NOMO-1 (cell line): ENCODE results near the gene GATA5.

Experiments
- DNase-seq, 2 experiments: peaks; one replicate each; lab custom pipeline; 2025; ENCODE audit not compliant: unreplicated experiment in 2 of 2; lab: John Stamatoyannopoulos, UW

The GATA5 gene

DNA sequence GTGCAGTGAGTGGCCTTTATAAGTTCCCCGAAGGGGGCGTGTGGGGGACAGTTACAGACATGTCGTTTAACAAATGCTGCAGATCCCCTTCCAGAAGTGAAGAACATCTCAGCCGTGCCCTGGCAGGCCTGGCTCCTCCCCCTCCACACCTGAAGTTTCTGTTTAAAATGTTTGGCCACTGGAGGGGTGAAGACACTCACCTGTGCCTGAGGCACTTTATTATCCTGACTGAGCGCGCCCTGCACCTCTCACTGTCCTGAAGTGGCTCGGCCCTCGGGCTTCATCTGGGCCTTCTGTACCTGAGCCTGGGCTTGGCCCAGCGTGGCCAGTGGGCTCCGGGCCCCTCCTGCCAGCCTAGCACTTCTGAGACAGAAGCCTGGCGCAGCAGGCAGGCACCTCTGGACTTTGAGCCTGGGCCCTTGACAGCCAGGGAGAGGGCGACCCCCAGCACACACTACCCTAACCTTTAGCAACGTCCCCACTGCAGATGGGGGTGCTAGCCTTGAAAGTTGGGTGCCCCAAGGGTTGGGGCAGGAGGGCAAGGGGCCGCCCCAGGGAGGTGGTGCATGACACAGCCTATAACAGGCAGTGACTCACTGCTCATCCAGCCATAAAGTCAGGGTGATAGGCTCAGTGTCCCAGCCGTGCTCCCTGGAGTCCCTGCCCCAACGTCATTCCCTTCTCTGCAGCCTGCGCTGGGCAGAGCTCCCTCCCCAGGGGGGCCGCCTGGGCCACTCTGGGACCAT, 13.6 kb upstream of the GATA5 start:
- DNase-seq, result no peak

DNA sequence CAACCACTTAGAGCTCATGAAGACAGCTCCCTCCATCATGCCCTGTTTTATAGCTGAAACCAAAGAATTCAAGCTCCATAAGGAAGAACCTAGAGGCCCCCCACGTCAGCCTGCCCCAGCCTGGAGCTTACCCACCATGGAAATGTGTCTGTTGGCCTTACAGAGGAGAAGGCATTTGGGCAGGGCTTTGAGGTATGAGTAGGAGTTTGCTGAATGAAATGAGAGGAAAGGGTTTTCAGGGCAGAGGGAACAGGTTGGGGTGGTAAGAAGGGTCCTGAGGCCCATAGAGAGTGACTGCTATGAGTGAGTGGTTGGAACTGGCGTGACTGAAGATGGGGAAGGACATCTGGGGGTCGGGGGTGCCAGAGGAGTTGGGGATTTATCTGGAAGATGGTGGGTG, 12.7 kb upstream of the GATA5 start:
- DNase-seq, result no peak

DNA sequence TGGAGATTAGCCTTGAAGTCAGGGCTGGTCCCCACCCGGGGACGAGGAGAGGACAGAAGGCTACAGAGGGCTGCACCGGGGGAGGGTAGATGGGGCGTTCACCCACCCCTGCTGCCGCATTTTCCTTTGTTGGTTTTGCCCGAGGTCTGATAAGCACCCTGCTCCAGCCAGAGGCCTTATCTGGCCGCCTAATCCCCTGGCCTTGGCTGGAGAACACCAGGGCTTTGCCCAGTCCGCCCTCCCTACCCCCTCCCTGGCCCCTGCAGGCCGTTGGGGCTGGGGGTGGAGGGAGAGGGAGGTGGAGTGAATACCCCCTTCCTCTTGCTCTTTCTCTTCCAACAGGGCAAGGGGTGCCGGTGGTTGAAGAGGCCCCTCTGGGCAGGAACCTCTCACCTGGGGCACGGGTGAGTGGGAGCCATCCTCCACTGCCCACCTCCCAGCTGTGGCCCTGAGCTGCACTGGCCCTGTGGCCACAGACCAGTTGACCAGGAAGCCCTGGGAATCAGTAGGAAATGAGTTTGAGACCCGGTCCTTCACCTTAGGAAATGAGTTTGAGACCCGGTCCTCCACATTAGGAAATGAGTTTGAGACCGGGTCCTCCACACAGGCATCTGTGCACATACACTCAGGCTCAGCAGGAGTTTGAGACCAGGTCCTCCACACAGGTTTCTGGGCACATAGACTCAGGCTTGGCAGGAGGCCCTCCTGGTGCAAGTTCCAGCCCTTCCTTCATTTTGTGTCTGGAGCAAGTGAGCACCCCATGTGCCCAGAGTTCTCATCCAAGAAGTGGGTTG, 12.0 kb upstream of the GATA5 start:
- no peak for DNase-seq

DNA sequence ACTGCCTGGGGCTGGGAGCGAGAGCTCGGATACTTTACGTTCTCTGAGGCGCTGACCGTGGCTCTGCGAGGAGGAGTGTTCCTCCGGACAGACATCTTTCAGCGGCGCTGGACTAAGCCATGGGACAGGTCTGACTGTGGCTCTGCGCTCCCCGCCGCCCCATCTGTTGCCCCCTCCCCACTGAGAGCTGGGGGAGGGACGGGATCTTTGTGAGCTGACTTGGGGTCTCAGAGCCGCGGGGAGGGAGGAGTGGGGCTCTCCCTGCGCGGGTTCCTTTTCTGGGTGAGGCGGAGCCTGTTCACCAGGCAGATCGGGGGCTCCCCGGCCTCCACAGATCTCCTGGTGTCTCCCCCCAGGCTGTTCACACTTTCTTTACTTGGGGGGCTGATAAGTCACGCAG, 11.3 kb upstream of the GATA5 start:
- no peak for DNase-seq

DNA sequence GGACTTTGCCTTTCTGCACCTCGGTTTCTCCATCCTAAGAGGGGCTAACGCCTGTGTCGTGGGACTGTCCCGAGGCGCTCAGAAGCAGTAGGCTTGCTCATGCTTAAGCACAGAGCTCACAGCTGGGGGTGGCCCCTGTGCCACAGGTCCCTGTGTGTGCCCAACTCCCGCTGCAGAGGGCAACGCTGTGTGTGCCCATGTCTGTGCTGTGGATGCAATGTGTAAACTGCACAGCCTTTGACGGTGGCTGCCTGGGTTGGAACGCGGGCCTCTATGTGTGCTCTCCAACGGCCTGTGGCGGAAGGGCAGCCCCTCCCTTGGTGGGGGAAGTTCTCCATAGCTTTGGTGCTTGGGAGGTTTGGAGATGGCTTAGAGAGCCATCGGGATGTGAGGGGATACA, 10.7 kb upstream of the GATA5 start:
- no peak for DNase-seq

DNA sequence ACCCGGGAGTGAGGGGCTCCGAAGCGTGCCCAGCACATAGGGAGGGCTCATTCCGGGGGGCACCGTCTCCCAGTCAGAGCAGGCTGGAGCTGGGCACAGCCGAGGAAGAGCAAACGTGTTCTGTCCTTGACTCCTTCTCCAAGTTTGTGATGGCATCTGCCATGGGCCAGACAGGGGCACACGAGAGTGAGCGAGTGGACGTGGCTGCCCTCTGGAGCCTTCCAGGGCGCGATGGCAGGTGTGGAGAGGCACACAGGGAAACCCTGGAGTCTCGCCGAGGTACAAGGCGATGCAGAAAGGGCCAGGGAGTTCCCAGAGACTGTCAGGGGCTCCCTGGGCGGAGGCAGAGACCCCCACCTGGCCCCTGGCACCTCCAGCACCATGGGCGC, 9.9 kb upstream of the GATA5 start:
- no peak for DNase-seq

DNA sequence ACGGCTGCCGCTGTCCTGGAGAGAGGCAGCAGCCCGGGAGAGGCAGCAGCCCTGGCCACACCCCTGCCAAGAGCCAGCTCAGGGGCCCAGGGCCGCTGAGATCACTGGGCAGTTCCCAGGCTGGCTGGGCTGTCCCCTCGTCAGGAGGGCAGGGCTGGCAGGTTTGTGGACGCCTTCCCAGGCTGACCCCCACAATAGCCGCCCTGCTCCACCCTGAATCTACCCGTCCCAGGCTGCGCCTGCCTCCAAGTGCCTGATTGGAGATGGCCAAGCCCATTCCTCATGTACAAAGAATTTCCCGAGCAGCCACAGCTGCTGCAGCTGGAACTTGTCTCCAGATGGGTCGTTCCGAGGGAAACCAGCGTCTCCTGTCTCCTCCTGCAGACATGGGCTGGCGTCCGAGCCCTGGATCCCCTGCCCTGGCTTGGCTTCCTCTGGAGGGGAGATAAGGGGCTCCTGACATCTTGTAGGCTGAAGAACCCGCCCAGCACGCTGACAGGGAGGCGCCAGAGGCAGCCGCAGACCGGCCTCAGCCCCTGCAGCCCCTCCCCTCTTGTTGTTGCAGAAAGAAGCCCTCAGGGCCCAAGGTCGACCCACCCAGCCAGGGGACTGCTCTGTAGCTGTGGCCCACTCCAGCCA, 9.4 kb upstream of the GATA5 start:
- no peak for DNase-seq

DNA sequence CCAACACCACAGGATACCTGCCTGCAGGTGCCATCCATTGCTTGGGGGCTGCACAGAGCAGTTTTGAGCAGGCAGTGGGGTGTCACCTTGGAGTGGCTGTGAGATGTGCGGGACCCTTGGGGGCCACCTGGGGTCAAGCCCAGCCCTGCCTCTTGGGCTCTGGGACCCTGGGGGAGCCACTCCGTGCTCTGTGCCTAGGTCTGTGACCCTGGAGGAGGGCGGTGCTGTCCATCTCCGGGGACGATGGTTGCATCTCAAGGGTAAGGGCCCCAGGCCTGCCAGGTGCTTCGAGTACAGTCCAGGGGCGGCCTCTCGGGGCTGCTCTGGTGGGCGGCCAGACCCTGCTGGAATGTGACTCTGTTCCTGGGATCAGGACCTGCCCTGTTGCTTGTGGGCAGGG, 8.7 kb upstream of the GATA5 start:
- DNase-seq, result no peak

DNA sequence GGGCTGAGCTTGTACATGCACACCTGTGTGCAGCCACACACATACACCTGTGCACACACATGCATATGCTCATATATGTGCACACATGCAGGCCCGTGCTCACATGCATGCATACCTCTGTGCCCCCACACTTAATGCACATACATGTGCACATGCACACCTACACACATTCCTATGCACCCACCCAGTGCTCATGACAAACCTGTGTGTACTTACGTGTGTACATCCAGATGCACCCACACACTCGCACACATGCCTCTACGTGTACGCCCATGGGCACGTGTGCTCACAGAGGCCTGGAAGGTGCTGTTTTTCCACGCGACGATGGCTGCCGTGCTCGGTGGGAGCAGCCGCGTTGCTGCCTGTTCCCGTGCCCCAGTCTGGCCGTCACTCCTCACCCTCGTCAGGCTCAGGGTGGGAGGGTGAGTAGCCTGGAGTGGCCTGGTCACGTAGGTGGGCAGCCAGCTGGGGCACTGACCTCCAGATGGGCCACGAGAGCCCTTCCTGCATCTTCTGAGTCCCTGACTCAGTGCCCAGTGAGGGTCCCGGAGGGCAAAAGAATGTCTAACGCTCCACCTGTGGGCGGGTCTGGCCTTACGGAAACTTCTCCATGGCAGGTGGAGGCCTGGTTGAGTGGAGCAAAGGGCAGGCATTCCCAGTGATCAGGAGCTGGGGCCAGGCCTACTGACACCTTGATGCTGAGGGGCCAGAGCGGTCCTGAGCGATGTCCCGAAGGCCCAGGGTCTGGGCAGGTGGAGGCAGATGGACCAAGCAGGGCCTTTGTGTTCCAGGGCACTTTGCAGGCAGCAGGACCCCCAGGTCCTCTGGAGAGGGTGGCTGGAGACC, 8.0 kb upstream of the GATA5 start:
- no peak for DNase-seq

DNA sequence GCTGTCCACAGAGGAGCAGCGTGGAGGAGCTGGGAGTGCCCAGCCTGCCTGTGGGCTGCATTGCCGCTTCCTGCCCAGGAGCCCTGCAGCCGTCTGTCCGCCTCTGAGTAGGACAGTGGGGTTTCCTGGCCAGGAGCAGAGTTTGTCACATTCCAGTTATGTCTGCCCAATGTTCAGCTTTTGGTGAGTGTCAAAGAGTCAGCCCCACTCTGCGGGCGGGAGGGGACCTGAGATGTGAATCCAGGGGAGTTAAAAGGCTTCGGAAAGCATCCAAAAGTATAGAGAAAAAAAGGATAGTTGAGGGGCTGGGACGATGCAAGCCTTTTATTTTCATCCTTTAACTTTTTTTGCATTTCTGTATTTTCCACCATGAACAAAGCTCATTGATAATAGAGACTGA, 7.2 kb upstream of the GATA5 start:
- no peak for DNase-seq

DNA sequence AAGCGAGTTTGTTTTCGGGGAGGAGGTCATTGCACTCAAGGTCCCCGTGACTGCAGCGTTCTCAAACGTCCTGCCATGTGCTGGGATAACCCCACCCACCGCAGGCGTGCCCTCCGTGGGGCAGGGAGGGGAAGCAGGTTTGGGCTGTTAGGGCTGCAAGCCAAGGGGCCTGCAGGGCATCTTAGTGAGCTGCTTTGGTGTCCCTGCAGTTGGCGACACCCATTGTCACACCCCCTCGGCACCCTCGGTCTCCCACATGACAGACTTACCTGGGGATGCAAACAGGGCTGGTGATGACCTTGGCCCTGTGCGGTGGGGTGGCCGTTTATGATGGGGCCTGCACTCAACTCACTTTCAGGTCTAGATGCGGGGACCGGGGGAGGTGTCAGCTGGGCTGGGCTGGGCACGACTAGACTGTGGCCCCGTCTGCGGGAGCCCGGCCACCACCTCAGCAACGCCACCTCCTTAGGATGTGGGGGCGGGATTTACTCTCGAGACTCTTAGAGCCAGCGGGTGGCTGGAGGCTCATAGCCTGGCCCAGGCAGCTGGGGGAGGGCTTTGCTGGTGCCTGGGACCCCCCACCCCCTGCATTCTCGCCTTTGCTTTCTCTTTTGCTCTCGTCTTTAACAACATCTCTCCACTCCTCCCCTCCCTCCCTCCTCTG, 6.5 kb upstream of the GATA5 start:
- DNase-seq, result no peak

DNA sequence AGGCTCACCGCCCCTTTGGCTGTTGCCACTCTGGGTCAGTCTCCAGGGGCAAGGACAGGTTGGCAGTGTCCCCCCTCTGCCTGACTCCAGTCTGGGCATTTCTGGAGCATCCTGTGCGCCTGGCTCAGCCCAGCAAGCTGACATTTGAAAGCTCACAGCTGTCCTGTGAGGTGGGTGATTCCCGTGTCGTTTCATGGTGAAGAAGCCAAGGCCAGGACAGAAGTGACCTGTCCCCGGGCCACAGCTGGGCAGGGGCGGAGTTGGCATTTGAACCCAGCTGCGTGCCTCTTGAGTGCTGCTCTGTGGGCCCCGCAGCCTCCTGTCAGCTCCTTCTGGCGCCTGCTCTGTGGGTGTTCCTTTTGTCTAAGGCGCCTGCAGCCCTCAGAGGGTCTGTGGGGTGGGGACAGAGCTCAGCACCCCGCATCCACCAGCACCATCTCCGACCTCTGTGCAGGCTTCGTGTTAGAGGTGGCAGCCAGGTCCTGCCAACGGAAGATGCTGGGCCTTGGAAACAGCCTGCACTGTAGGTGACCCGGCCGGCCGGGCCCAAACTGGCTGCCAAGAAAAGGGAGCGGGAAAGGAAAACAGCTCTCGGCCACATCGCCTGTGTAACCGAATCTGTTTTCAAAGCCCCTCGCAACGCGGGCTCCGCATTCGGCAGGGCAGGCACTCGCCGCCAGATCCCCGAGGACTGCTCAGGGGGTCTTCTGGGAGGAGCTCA, 5.8 kb upstream of the GATA5 start:
- DNase-seq, result no peak

DNA sequence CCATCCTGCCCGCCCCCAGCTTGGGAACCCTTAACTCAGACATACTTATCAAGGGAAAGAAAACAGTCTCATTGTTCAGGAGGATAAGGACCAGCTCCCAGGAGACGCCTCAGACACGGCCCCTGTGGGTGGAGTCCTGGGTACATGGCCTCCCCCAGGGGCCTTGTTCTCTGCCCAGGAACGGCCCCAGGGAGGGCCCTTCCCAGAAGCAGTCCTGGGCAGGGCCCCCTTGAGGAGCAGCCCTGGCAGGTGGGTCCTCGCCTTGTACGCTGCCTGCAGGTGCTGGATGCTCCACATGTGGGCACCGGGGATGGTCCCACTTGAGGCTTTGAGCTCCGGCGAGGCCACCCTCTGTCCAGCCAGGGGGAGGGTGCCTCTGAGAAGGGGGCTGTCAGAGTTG, 4.5 kb upstream of the GATA5 start:
- no peak for DNase-seq

DNA sequence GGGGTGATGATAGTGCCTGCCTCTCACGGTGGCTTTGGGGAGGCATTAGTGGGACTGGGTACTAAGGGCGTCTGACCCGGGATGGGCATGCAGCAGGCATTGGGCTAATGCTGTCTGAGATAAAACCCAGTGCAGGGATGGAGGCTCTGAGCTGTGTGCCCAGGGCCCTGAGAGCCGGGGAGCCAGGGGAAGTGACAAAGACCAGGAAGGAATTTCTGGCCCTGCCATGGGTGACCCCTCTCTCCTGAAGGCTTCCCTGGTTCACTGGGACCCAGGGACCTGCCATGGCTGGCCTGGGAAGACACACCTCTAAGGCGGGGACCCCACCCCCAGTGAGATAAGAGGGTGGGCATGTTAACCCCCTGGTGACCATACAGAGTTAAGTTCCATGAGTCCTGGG, 3.9 kb upstream of the GATA5 start:
- no peak for DNase-seq

DNA sequence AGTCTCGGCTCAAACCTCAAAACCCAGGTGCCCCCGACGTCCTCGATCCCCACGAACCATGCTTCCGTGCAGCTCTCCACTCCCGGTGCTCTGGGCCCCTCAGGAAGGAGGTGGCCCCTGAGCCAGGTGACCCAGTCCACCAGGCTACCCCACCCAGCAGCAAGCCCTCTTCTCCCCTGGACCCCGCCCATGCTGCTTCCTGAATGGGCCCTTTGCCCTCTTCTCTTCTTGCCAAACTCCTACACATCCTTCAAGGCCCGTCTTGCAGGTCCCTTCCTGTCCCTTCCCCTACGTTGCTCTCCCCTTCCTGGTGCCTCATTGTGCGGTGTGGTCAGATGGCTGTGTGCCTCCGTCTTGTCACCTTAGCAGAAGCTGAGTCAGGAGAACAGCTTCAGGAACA, 3.4 kb upstream of the GATA5 start:
- no peak for DNase-seq

DNA sequence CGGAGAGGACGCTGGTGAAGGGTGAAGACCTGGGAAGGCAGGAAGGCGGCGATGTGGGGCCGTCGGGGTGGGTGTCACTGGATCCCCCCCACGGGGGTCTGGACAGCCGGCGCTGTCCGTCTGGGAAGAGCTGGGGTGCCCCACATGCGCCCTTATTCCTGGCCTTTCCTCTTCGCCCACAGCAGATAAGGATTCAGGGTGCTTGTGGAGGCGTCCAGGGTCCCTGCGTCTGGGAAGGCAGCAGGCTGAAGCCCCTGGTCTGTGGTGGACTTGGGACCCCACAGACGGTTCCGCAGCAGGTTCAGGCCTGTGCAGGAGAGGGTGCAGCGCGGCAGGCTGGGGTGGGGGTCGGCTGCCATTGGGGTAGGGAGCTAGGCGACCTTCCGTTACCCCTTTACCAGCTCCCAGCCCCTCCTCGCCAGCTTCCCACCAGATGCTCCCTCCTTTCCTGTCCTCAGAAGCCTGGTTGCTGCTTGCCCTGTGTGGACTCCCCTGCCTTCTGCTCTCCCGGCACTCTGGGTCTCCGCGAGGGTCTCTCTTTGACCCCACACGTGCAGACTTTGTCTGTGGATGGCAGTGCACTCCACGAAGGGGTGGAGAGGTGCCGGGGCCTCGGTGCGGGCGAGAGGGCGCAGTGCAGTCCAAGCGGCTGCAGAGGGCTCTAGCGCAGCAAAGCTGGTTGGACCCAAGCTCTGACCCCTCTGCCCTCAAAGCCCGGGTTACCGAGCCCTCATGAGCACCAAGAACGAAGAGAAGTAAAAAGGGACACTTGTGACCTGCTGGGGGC, 2.1 kb upstream of the GATA5 start:
- no peak for DNase-seq

DNA sequence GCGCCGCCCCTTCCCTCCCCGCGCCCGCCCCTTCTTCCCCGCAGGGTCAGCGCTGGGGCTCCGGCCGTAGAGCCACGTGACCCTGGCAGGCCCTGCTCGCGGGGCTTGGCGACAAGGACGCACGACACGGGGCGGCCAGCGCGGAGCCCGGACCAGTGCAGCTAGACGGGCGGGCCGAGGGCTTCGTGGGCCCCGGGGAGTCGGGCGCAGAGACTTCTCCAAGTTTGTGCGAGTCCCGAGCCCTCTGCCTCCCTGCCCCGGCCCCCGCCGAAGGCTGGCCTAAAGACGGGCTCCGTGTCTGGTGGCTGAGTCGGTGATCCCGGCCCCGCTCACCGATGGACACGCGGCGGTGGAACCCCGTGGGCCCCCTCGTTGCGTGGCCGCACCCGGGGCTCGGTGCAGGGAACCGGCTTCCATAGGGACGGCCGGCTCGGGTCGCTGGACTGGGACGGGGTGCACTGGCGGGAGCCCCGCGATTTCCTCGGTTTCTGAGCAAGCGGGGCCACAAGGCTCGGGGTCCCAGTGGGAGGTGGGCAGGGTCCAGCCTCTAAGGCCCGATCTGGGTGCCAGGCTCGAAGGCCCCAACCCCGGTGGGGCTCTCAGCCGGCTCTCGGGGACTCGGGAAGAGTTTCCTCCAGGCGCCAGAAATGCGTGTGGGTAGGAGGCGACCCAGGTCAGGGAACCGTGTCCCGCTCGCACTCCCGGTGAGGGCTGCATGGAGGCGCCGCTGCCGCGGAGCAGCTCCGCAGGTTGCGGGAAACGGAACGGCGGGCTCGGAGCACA, 452 bp upstream of the GATA5 start:
- peak in 1 of 2 experiments; percentile 10 for DNase-seq

DNA sequence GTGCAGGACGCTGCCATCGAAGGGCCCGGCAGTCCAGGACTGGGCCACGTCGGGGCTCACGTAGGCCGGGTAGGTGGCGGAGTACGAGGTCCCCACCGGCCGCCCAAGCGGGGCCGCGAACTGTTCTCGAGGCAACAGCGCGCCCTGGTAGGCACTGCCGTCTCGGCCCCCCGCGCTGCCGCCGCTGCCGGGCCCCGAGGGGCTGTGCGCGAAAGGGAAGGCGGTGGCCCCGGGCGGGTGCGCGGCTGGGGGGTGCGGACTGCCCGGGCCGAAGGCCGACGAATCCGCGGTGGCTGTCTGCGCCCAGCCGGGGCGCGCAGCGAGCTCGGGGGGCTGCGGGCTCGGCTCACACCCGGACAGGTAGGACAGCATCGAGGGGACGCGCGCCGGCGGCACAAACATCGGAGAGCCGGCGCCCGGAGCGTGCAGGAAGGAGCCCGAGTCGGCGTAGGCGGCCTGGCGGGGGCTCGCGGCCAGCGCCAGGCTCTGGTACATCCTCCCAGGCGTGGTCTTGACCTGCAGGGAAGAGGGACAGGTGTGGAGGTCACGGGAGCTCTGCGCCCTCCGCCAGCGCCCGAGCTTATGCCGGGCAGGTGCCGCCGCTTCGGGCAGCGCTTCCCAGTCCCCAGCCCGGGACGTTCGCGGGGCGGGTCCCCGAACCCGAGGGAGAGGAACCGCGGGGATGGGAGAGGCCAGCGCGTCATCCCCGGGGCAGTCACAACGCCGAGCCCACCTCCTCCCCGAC, 596 bp downstream of the GATA5 start:
- no peak for DNase-seq
